Measurements from ENCODE around the gene HCFC1.

HCFC1 gene

DNA sequence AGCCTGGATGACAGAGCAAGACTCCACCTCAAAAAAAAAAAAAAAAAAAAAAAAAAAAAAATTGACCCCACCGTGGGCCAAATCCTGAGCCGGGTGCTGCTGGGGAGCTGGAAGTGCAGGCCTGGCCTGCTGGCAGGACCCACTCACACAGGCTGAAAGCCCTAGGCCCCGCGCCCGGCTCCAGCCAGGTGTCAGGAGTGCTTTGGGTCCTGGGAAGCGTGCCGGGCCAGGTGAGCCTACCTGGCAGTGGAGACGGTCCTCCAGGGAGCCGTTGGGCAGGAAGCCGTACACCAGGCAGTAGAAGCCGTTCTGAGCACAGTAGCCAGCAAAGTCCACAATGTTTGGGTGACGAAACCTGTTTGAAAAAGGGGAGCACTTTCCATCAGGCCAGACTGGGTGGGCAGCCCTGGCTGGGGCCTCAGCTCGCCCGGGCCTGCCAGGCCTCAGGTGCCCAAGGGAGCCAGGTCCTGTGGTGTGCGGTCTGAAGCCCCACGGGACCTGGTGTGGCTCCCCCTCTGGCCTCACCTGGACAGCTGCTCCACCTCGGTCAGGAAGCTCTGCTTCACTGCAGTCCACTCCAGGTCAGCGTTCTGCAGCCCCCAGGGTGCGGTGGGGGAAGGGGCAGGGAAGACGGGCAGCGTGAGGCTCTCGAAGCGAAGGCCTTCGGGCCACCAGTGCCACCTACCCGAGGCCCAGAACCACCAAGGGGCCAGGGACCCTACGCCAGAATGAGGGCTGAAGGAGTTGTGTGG, 46.3 kb upstream of the HCFC1 start:
- H3K4me3 ChIP-seq (replicated peaks; ENCODE audit: low read depth, low read length) = peak overlapping the region; percentile 58
- no peak for DNase-seq (ENCODE audit: low read depth)
- TF ChIP-seq, protein P1, sequence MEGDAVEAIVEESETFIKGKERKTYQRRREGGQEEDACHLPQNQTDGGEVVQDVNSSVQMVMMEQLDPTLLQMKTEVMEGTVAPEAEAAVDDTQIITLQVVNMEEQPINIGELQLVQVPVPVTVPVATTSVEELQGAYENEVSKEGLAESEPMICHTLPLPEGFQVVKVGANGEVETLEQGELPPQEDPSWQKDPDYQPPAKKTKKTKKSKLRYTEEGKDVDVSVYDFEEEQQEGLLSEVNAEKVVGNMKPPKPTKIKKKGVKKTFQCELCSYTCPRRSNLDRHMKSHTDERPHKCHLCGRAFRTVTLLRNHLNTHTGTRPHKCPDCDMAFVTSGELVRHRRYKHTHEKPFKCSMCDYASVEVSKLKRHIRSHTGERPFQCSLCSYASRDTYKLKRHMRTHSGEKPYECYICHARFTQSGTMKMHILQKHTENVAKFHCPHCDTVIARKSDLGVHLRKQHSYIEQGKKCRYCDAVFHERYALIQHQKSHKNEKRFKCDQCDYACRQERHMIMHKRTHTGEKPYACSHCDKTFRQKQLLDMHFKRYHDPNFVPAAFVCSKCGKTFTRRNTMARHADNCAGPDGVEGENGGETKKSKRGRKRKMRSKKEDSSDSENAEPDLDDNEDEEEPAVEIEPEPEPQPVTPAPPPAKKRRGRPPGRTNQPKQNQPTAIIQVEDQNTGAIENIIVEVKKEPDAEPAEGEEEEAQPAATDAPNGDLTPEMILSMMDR (IDR thresholded peaks at IDR 0.05; ENCODE audit: low read length, missing control alignments) = no peak

DNA sequence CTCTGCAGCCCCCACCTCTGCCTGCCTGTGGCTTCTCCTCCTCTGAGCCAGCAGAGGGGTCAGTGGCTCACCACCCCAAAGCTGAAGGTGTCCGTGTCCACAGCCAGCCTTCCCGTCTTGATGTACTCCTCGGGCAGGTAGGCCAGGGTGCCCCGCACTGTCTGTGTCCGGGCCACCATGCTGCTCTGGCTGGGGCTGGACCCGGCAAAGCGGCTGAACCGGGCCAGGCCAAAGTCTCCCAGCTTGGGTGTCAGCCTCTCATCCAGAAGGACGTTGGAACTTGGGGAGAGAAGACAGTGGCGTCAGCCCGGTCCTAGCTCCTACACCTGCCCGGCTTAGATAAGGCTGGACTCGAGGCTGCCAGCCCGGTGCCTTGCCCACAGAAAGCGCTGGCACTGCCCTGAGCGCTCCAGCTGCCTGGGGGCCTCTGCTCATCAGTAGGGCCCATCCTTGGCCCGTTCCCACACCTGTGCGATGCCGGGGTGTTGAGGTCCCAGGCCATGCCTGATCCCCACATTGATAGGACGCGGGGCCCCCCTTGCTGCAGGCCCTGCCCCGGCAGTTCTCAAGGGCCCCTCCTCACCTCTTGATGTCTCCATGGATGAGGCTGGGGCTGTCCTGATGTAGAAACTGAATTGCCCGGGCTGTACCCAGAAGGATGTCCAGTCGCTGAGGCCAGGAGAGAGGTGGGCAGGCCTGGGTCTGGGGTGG, 44.9 kb upstream of the HCFC1 start:
- no peak overlapping the region for H3K4me3 ChIP-seq (replicated peaks; ENCODE audit: low read depth, low read length)
- TF ChIP-seq, protein P1 (IDR thresholded peaks at IDR 0.05; ENCODE audit: low read length, missing control alignments) = no peak
- no peak for DNase-seq (ENCODE audit: low read depth)

GRCh38 chrX:154015581-154016264, 44.1 kb upstream of the HCFC1 start:
- TF ChIP-seq, protein P1 (IDR thresholded peaks at IDR 0.05; ENCODE audit: low read length, missing control alignments) = no peak
- H3K4me3 ChIP-seq (replicated peaks; ENCODE audit: low read depth, low read length) = no peak overlapping the region
- DNase-seq (ENCODE audit: low read depth) = no peak

- TF ChIP-seq, protein P1 (IDR thresholded peaks at IDR 0.05; ENCODE audit: low read length, missing control alignments) = no peak
- H3K4me3 ChIP-seq (replicated peaks; ENCODE audit: low read depth, low read length) = no peak overlapping the region
- no peak for DNase-seq (ENCODE audit: low read depth)
Observed at GRCh38 chrX:154014429-154015380, 43.1 kb upstream of the HCFC1 start.

DNA sequence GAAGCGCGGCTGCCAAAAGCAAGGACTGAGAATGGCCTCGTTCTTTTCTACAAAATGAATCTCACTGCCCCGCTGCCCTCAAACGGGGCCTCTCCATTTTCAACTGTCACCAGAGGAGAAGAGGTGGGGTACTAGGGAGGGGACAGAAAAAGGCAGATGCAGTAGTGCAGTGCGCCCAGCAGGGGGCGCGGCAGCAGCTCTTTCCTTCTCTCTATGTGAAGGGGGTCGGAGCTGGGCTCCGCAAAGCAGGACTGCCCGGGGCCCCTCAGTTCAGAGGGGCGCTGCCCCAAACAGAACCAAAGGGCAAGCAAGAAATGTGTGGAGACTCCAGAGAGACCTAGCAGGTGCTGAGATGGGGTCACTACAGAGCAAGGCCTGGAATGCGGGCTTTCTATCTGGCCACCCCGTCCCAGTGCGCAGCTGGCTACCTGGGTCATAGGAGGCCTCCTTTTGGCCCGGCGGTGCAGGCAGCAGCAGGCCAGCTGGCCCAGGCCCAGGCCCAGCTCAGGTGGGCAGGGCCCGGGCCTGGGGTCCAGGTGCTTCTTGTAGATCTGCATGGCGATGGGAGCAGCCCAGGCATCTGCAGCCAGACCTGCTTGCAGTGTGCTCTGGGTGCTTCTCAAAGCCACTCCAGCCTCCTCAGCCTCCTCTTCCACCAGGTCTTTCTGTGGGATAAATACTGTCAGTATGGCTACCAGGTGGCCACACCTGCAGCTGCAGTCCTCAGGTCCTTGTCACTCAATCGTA, 42.2 kb upstream of the HCFC1 start:
- DNase-seq (ENCODE audit: low read depth) = peak; percentile 36
- TF ChIP-seq, protein P1 (IDR thresholded peaks at IDR 0.05; ENCODE audit: low read length, missing control alignments) = peak; percentile 69
- no peak overlapping the region for H3K4me3 ChIP-seq (replicated peaks; ENCODE audit: low read depth, low read length)

Data from fibroblast of pulmonary artery (primary cell).